Measurements from ENCODE around the gene PEX11A.

Gene PEX11A

DNA sequence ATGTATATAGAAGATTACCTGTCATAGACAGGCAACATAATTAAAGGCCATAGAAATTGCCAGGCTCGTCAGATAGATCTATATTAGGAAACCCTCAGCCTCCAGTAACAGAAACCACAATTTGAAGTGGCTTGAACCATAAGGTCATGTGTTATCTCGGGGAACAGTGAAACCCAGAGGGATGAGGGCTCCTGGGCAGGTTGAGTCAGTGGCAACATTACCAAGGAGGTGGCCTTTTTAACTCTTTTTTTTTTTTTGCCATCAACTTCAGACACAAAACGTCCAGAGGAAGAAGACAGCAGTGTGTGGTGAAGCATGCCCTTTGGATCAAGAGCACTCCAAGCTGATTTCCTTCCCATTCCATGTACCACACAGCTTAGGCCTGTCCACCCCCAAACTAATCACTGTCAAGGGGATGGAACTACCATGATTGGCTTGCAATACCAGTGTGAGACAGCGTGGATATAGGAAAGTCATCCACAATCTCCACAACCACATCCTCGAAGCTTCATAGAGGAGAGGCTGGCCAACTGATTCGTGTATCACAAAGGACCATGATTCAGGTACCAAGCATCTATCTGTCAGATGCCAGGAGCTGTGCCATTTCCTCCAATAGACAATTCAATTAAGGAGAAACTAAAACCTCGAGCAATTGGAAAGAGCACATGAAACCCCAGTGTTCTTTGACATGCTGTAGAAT is 34.3 kb downstream of the PEX11A start:
- in situ Hi-C loops (cut with MboI; ENCODE audit: low sequenced_read_pairs), result no loop called here

- in situ Hi-C loops (cut with MboI; ENCODE audit: low sequenced_read_pairs), result no loop called here
These were observed 35.4 kb downstream of the PEX11A start, which contains the start of gene KIF7 for GRCh38 chr15:89654847-89655805. KIF7 (minus strand) TSS chr15:89655467; CDS start chr15:89652930, 2,537 bp downstream.

DNA sequence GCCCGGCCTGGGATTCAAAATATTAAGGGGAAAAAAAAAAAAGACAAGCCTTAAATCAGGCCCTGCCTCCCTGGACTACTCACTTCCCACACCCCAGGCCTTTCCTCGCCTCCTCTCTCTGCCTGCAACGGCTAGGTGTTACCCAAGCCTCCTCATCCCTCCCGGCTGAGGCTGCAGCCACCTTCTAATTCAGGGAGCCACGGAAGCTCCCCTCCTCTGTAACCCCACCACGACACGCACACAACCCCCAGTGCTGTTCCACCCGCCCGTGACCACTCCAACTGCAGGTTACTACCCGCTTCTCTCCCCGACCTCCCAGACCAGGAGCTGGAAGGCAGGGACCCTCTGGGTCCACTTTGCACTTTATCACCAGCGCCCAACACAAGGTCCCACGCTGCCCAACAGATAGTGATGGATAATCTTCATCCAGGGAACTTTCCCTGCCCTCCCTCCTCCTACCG is 36.2 kb downstream of the PEX11A start:
- in situ Hi-C loops (cut with MboI; ENCODE audit: low sequenced_read_pairs), result no loop called here

DNA sequence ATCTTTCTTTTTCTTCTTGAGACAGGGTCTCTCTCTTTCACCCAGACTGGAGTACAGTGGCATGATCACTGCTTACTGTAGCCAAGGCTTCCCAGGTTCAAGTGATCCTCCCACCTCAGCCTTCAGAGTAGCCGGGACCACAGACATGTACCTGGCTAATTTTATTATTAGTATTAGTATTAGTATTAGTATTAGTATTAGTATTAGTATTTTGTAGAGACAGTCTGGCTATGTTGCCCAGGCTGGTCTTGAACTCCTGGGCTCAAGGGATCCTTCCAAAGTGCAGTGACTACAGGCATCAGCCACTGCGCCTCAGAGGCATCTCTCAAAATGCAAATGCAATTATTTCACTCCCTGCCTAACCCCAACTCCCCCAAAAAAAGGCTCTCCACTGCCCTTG is 37.0 kb downstream of the PEX11A start:
- in situ Hi-C loops (cut with MboI; ENCODE audit: low sequenced_read_pairs), result no loop called here

GRCh38 chr15:89652666-89653065 is 37.9 kb downstream of the PEX11A start:
- in situ Hi-C loops (cut with MboI; ENCODE audit: low sequenced_read_pairs), result no loop called here

DNA sequence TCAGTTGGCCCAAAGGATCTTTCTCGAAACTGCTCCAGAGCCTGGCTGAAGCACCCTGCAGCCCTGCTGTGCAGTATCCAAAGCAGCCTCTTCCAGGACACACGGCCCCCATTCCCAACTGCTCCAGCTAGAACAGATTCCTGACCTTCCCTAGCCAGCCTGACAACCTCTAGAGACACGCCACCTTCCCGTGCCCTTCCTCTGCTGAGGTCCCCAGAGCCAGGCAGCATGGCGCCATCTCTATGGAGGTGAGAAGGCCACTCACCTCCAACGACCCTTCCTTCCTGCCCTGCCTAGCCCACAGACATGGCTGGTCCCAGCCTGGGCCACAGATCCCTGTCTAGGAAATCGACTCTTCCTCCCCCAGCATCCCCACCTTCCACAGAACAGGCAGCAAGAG is 38.4 kb downstream of the PEX11A start:
- in situ Hi-C loops (cut with MboI; ENCODE audit: low sequenced_read_pairs), result no loop called here

- in situ Hi-C loops (cut with MboI; ENCODE audit: low sequenced_read_pairs), result no loop called here
These were observed 40.8 kb downstream of the PEX11A start for GRCh38 chr15:89649716-89650115.

DNA sequence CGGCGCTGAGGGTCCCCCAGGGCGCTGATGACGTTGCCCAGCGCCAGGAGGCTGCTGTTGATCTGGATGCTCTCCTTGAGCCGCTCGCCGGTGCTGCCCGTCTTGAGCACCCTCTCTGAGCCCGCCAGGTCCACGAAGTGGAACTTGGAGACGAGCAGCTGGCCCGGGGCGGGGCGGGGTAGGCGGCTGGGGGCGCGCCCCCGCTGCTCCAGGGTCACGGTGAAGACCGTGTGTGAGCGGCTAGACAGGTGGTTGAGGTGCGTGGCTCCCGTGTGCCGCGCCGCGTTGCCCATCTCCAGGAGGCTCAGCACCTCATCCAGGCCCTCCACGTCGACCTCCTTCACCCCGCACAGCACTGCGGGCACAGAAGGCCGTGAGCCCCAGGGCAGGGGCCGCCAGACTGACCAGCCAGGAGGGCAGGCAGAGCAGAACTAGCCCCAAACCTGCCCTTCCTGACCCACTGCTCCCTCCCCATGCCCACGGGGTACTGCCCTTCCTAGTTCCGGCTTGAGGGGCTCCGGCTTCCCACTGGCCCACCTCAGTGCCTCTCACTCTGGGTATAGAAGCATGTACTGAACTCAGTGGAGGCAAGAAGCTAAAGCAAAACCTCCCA is 41.4 kb downstream of the PEX11A start:
- in situ Hi-C loops (cut with MboI; ENCODE audit: low sequenced_read_pairs), result no loop called here

GRCh38 chr15:89648106-89649012 is 42.2 kb downstream of the PEX11A start:
- in situ Hi-C loops (cut with MboI; ENCODE audit: low sequenced_read_pairs), result no loop called here

DNA sequence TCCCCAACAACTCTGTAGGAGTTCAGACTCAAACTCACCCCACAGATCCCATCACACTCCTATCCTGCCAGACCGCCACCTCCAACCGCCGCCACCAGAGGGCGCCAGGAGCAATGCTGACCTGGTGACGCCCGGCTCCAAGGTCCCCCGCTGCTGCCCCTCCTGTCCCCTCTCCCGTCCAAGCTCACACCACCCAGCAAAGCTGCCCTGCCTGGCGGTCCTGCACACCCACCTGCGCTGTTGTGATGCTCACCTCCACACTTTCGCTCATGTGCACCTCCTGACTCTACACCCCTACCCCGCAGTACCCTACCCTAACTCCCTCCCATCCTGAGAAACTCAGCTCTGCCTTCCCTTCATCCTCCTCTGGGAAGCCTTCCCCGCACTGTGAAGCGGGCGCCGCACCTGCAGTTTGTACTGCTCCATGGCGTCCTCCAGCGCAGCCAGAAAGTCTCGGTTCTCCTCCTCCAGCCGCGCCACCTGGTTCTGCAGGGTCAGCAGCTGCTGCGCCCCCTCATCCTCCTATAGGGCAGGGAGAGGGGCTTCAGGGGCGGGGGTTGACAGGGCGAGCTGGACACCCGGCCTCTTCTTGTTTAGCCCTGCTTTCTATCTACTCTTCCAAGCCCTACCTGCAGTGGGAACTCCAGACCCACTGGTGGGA is 43.2 kb downstream of the PEX11A start:
- in situ Hi-C loops (cut with MboI; ENCODE audit: low sequenced_read_pairs), result no loop called here

GRCh38 chr15:89646416-89647141 is 44.0 kb downstream of the PEX11A start:
- in situ Hi-C loops (cut with MboI; ENCODE audit: low sequenced_read_pairs), result no loop called here

- in situ Hi-C loops (cut with MboI; ENCODE audit: low sequenced_read_pairs), result no loop called here
These were observed 44.9 kb downstream of the PEX11A start for GRCh38 chr15:89645680-89646079.

- in situ Hi-C loops (cut with MboI; ENCODE audit: low sequenced_read_pairs), result no loop called here
These were observed 48.4 kb downstream of the PEX11A start for GRCh38 chr15:89642106-89642505.

DNA sequence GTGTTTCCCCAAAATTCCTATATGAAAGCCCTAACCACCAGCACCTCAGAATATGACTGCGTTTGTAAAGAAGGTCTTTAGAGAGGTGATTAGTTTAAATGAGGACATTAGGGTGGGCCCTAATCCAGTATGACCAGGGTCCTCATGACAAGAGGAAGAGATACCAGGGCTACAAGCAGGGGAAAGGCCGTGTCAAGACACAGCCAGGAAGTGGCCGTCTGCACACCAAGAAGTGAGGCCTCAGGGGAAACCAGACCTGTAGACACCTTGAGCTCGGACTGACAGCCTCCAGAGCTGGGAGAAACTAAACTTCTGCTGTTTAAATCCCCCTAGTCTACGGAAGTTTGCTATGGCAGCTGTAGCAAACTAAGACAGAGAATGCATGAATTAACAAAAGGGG is 49.5 kb downstream of the PEX11A start:
- in situ Hi-C loops (cut with MboI; ENCODE audit: low sequenced_read_pairs), result no loop called here

GRCh38 chr15:89640245-89640644 is 50.3 kb downstream of the PEX11A start:
- in situ Hi-C loops (cut with MboI; ENCODE audit: low sequenced_read_pairs), result no loop called here

DNA sequence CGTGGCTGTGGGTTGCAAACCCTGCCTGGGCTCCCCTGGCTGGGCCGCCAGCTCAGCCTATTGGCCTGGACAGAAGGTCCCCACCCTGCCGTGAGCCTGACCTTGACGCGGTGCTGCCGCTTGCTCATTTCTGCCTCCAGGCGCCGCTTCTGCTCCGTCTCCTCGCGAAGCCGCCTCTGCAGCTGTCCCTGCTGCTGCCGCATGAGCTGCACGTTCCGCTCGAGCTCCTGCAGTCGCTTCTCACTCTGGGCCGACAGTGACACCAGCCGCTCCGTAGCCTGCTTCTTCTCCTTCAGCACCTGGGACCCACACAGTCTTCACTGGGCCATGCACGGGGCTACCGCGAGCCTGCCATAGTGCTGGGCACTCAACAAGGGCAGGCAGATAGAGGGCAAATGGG is 57.0 kb downstream of the PEX11A start:
- in situ Hi-C loops (cut with MboI; ENCODE audit: low sequenced_read_pairs), result no loop called here

DNA sequence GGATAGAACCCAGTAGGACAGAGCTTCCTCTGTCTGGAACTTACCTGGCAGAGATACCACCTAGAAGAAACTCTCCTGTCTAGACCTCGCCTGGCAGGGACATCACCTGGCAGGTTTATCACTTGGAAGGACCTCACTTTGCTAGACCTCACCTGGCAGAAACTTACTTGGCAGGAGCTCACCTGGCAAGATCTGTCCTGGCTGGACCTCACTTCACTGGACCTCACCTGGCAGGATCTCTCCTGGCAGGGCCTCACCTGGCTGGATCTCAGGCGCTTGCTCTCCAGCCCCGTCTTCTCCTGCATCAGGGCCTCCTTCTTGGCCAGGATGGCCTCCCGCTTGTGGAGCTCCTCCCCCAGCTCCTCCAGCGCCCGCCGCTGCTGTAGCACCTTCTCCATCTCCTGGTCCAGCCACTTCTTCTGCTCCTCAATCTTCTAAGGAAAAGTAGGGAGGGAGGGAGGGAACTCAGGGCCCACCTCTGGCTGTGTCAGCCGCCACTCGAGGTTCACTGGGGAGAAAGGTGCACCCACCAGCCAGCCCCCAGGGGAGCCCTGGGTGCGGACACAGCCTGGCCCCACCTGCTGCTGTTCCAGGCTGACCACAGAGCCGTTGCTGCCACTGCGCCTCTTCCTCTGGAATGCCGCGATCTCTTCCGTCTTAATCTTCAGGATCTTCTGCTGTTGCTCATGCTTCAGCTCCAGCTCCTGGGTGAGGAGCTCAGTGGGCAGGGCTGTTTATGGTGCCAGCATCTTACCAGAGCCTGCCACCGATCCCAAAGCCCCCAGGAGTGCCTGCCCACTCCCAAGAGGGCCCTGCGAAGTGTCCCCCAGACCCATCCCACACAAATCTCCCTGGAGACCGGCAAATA is 57.8 kb downstream of the PEX11A start:
- in situ Hi-C loops (cut with MboI; ENCODE audit: low sequenced_read_pairs), result no loop called here

GRCh38 chr15:89631902-89632264 is 58.7 kb downstream of the PEX11A start:
- in situ Hi-C loops (cut with MboI; ENCODE audit: low sequenced_read_pairs), result no loop called here

Data from HL-60/S4 treated with retinoic acid at 250 ng/mL for 4 days and 3 days (cell line).